ENCODE measurements around the gene CUL7. TPM values are rescaled to one million over a fixed set of nuclear protein-coding genes. Genes with fewer than 3 reads are reported as not detected.

Gene CUL7
- total and polyA plus RNA-seq, 2 of the 8 experiments (the other 6 are each of a cell fraction or from before 2014, with no cell fraction given) = 10.8 to 15.0 TPM

DNA sequence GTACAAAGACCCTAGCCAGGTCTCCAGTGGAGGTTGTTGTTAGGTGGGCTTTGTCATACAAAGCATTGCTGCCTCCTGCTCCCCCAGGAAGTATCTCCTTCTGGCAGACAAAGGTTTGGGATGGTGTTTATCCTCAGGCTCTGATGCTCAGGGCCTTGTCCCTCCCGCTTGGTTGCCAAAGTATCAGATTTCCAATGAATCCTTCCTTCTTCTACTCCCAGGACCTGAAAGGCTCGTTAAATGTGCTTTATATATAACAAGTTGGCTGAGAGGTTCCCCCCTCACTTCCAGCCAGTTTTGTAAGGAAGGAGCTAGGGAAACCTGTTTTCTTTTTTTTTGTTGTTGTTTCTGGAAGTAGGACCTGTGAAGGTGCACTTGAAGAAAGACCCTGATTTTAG is 36.9 kb upstream of the CUL7 start (continued):
- TF ChIP-seq CHD7 (IDR thresholded peaks at IDR 0.05; ENCODE audit: insufficient replicate concordance, low read length) (no peak), SIN3A (conservative IDR thresholded peaks at IDR 0.05 in 1 of 2, IDR thresholded peaks at IDR 0.05 in 1 of 2; ENCODE audit: low read depth in 1 of 2, low read length in 2 of 2) (no peak), SUZ12 (IDR thresholded peaks at IDR 0.05; ENCODE audit: low read length) (no peak), SAP30 (IDR thresholded peaks at IDR 0.05; ENCODE audit: insufficient read depth, insufficient replicate concordance, low read length) (no peak), SP1 (IDR thresholded peaks at IDR 0.05; ENCODE audit: low read depth, low read length) (0 out of 2 replicates have a peak, but pooled peaks have one; percentile 2), ASH2L (IDR thresholded peaks at IDR 0.05; ENCODE audit: low read length) (peak; percentile 33)
